ENCODE data around the gene PLEKHM1. TPM values are rescaled to one million over a fixed set of nuclear protein-coding genes. Genes with fewer than 3 reads are reported as not detected.

Gene PLEKHM1
- total and polyA plus RNA-seq, 2 of the 4 experiments (the other 2 are of a cell fraction) = 4.7 to 16.4 TPM

DNA sequence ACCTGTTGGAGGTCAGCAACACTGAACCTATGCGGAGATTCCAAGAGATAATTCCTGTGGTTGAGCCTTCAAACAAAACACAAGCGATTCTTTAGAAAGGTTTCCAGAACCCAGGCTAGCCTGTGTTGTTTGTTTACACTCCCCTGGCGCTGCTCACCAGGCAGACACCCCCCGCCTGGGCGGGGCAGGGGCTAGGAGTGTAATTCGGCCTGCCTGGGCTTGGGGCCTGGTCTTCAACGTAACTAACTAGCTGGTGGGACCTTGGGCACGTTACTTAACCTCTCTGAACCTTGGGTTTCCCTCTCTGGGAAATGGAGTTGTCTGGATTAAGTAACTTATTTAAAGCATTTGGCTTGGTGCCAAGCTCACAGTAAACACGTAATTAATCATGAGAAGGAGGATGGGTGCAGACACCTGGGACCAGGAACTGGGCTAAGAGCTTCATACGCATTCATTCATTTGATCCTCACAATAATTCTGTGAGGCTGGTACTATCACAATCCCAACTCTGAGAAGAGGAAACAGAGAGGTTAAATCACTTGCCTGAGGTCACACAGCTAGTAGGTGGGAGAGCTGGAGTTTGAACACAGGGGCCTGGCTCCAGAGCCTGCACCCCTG, 50.3 kb downstream of the PLEKHM1 start:
- Histone ChIP-seq H3K4me2 (ENCODE audit: low read depth, low read length) (no peak overlapping the region), H3K9ac (ENCODE audit: low read depth, low read length) (no peak overlapping the region), H4K5ac (ENCODE audit: low read depth, low read length) (no peak overlapping the region), H3K36me3 (ENCODE audit: control insufficient read depth, insufficient read depth, low read length) (peaks cover 26% of the 10 kb centered on the region), H3K14ac (replicated peaks; ENCODE audit: low read depth, low read length) (no peak overlapping the region), H2AK9ac (replicated peaks; ENCODE audit: low read depth, low read length, poor library complexity) (no peak overlapping the region), H4K20me1 (ENCODE audit: insufficient read depth, low read length) (peaks cover 7% of the 10 kb centered on the region; the same call in 1 of the 2 replicates), H3K4ac (ENCODE audit: low read depth, low read length) (no peak overlapping the region), H3K56ac (ENCODE audit: extremely low read depth, insufficient read depth, low read length) (no peak overlapping the region), H3K4me1 (ENCODE audit: control insufficient read depth, insufficient read depth, low read length) (no peaks in the 10 kb centered on the region; the same call in 1 of the 2 replicates), H3K9me1 (ENCODE audit: insufficient read depth, low read length) (no peaks in the 10 kb centered on the region; the same call in 1 of the 2 replicates), H2BK5ac (ENCODE audit: low read depth, low read length, poor library complexity, severe bottlenecking) (no peak overlapping the region), H2AFZ (replicated peaks; ENCODE audit: low read length, poor library complexity) (no peak overlapping the region), H2AK5ac (ENCODE audit: low read depth, low read length) (no peak overlapping the region), H2BK120ac (ENCODE audit: low read depth, low read length) (no peak overlapping the region), H3K79me1 (ENCODE audit: low read depth in 1 of 2, low read length in 2 of 2) (0 out of 4 replicates have a peak, but pooled peaks cover 0 to 3% of the 10 kb centered on the region in 2 experiments), H3K18ac (ENCODE audit: low read depth, low read length) (no peak overlapping the region), H3K23ac (ENCODE audit: low read depth, low read length) (no peak overlapping the region), H2BK20ac (ENCODE audit: low read depth, low read length) (no peak overlapping the region), H2BK15ac (ENCODE audit: low read depth, low read length) (no peak overlapping the region), H3K27me3 (ENCODE audit: control insufficient read depth, insufficient read depth, low read length) (no peaks in the 10 kb centered on the region), H3K4me3 (ENCODE audit: insufficient read depth, low read depth, low read length) (no peak overlapping the region), H3K9me3 (ENCODE audit: control insufficient read depth, insufficient read depth, low read length) (no peaks in the 10 kb centered on the region), H4K91ac (ENCODE audit: insufficient read depth, low read depth, low read length) (no peak overlapping the region), H3K27ac (ENCODE audit: insufficient read depth, low read length) (no peak overlapping the region), H4K8ac (ENCODE audit: low read depth in 2 of 2, low read length in 2 of 2) (no peak overlapping the region)
- ATAC-seq (ENCODE audit: low read depth) (no peak), DNase-seq (no peak)
- 60% methylated on average over 4 of the region's 10 CpGs; no CpG with 5 or more reads in 1 of the 2 experiments for WGBS, 2 experiments (ENCODE audit: extremely low coverage in 2 of 2, insufficient read length in 1 of 2)
- ChIA-PET CTCF (no interaction called here), POLR2A (ENCODE audit: unreplicated experiment) (no interaction called here)
- in situ Hi-C loops (cut with MboI; ENCODE audit: low sequenced_read_pairs) = no loop called here
- no peak for TF ChIP-seq RFX5 (IDR thresholded peaks at IDR 0.05; ENCODE audit: low read depth, low read length)
- TF ChIP-seq MAFK (IDR thresholded peaks at IDR 0.05; ENCODE audit: low read depth, low read length) = no peak
- no peak for TF ChIP-seq NFE2L2 (IDR thresholded peaks at IDR 0.05; ENCODE audit: low read depth, low read length)
- TF ChIP-seq, protein P1, sequence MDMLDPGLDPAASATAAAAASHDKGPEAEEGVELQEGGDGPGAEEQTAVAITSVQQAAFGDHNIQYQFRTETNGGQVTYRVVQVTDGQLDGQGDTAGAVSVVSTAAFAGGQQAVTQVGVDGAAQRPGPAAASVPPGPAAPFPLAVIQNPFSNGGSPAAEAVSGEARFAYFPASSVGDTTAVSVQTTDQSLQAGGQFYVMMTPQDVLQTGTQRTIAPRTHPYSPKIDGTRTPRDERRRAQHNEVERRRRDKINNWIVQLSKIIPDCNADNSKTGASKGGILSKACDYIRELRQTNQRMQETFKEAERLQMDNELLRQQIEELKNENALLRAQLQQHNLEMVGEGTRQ (IDR thresholded peaks at IDR 0.05; ENCODE audit: low read depth, low read length) = no peak
- TF ChIP-seq, protein P2, sequence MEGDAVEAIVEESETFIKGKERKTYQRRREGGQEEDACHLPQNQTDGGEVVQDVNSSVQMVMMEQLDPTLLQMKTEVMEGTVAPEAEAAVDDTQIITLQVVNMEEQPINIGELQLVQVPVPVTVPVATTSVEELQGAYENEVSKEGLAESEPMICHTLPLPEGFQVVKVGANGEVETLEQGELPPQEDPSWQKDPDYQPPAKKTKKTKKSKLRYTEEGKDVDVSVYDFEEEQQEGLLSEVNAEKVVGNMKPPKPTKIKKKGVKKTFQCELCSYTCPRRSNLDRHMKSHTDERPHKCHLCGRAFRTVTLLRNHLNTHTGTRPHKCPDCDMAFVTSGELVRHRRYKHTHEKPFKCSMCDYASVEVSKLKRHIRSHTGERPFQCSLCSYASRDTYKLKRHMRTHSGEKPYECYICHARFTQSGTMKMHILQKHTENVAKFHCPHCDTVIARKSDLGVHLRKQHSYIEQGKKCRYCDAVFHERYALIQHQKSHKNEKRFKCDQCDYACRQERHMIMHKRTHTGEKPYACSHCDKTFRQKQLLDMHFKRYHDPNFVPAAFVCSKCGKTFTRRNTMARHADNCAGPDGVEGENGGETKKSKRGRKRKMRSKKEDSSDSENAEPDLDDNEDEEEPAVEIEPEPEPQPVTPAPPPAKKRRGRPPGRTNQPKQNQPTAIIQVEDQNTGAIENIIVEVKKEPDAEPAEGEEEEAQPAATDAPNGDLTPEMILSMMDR (conservative IDR thresholded peaks at IDR 0.05; ENCODE audit: low read depth, low read length) = no peak
- no peak for TF ChIP-seq MAZ (IDR thresholded peaks at IDR 0.05; ENCODE audit: borderline replicate concordance, low read depth, low read length)
- no peak for TF ChIP-seq RCOR1 (IDR thresholded peaks at IDR 0.05; ENCODE audit: insufficient replicate concordance, low read length)
- TF ChIP-seq SMC3 (IDR thresholded peaks at IDR 0.05; ENCODE audit: low read depth, low read length) = no peak
- no peak for TF ChIP-seq CEBPB (IDR thresholded peaks at IDR 0.05; ENCODE audit: low read depth, low read length)
- no peak for TF ChIP-seq FOS (IDR thresholded peaks at IDR 0.05; ENCODE audit: low read depth, low read length)
- no peak for TF ChIP-seq POLR2A (IDR thresholded peaks at IDR 0.05; ENCODE audit: low read depth, low read length)
- TF ChIP-seq BHLHE40 (IDR thresholded peaks at IDR 0.05; ENCODE audit: low read depth, low read length) = no peak
- no peak for TF ChIP-seq CHD1 (IDR thresholded peaks at IDR 0.05; ENCODE audit: low read depth, low read length)
- no peak for TF ChIP-seq MXI1 (IDR thresholded peaks at IDR 0.05; ENCODE audit: borderline replicate concordance, low read depth, low read length)
- TF ChIP-seq RAD21 (IDR thresholded peaks at IDR 0.05; ENCODE audit: low read length) = no peak
- TF ChIP-seq, protein P3, sequence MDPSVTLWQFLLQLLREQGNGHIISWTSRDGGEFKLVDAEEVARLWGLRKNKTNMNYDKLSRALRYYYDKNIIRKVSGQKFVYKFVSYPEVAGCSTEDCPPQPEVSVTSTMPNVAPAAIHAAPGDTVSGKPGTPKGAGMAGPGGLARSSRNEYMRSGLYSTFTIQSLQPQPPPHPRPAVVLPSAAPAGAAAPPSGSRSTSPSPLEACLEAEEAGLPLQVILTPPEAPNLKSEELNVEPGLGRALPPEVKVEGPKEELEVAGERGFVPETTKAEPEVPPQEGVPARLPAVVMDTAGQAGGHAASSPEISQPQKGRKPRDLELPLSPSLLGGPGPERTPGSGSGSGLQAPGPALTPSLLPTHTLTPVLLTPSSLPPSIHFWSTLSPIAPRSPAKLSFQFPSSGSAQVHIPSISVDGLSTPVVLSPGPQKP (IDR thresholded peaks at IDR 0.05; ENCODE audit: borderline replicate concordance, low read depth, low read length) = no peak
- intact Hi-C loops (cut with micrococcal nuclease) = no loop called here
- no TSS peak for BruUV-seq (replicated peaks)
- dilution Hi-C loops (cut with HindIII; ENCODE audit: low sequenced_read_pairs, unreplicated experiment) = no loop called here
